Ovary (tissue), 9 donors: ENCODE data around the gene HLA-B. TPM values are rescaled to one million over a fixed set of nuclear protein-coding genes. Genes with fewer than 3 reads are reported as not detected.
"Not testable (repeated sequence)": the region's sequence is repeated elsewhere in the genome, so short reads cannot be mapped to it uniquely, and the experiment has no call there.

ENCODE experiments used
- DNase-seq, 5 donors: peaks; one replicate each; pipeline ENCODE4 v3.0.0-alpha.2; 2019 to 2020
- H3K27ac ChIP-seq, 2 donors: fragments of 200-600 bp; one replicate each; pipeline versions ENCODE4 v1.5.1 to v1.8.0; 2019 to 2022
- H3K27me3 ChIP-seq: fragments of 200-600 bp; one replicate; pipeline ENCODE4 v1.8.0; 2022
- H3K36me3 ChIP-seq: fragments of 200-600 bp; sonication (generic); one replicate; pipeline ENCODE4 v1.5.1; 2019
- H3K4me1 ChIP-seq: one replicate; pipeline ENCODE4 v1.8.1; 2013; ENCODE audit warnings: mild to moderate bottlenecking, moderate library complexity; ENCODE audit not compliant: insufficient read depth
- H3K4me3 ChIP-seq: fragments of 200-600 bp; sonication (generic); one replicate; pipeline ENCODE4 v1.5.1; 2017
- H3K9me3 ChIP-seq, 2 donors: fragments of 200-600 bp in 1 of 2; sonication (generic) in 1 of 2; one replicate each; pipeline versions ENCODE4 v1.5.1 to v1.8.1; 2013 to 2019; ENCODE audit warnings: mild to moderate bottlenecking in 1 of 2, moderate library complexity in 1 of 2
- CTCF ChIP-seq, 3 donors: fragments of 450-650 bp in 2 of 3; fragments of 200-600 bp in 1 of 3; IDR thresholded peaks; one replicate each; pipeline versions ENCODE4 v1.5.1 to v1.8.0; 2016 to 2022; ENCODE audit warnings: antibody characterized with exemption in 3 of 3, mild to moderate bottlenecking in 1 of 3
- EP300 ChIP-seq: sonication (generic); formaldehyde crosslinking; IDR thresholded peaks from one replicate; pipeline ENCODE4 v1.6.1; 2017; ENCODE audit warnings: antibody characterized with exemption
- POLR2A ChIP-seq: fragments of 450-650 bp; IDR thresholded peaks from one replicate; pipeline ENCODE4 v1.6.1; 2017; ENCODE audit warnings: antibody characterized with exemption, mild to moderate bottlenecking, moderate library complexity
- WGBS, 3 donors: extraction: QIAGEN DNeasy Blood & Tissue Kit in 1 of 3; methylation state at CpG; one replicate each; pipeline versions ENCODE4 v1.1.5 to v1.1.7; 2013 to 2017; 5-methylcytosine and 5-hydroxymethylcytosine counted together
- intact Hi-C, 4 donors: fragments of 100-400 bp; cut with DNase I; formaldehyde crosslinking; loops; one replicate each; pipeline versions ENCODE4 v1.11.0 to v1.15.1; 2022 to 2023
- polyA plus RNA-seq, 2 donors: library from polyadenylated mRNA; stranded (reverse); fragments of 200-250 nt in 1 of 2; fragments of 350-450 nt in 1 of 2; fragmentation: Illumina TruSeq in 1 of 2; extraction: RNeasy Lipid Tissue Mini Kit (QIAGEN cat#74804) in 1 of 2; gene quantifications; one replicate each; pipeline ENCODE4 v1.2.3, GENCODE V29; 2013 to 2014
- total RNA-seq, 7 donors: library from RNA; depleted of rRNA in 2 of 7; stranded (reverse); fragments of >200 nt in 2 of 7; fragmentation: NEBNext Ultra II Directional in 3 of 7; extraction: Animal tissue kit (Norgen Biotek cat#: 25700) in 3 of 7; gene quantifications; one replicate each; pipeline versions ENCODE4 v1.1.0 to v1.2.4, GENCODE V29; 2016 to 2023
- donor health status: DM: no; HTN: no; CAD: no; lungs with moderate emphysema.
- donor health status: DM: no; HTN: no; CAD: no.
- donor health status: Bipolar disorder and iron deficiency.
- donor health status: DM: yes; HTN: yes; CAD: no.
- donor health status: DM: no; HTN: no; CAD: no.
- donor health status: DM: yes; HTN: yes; CAD: no.

The HLA-B gene
- total and polyA plus RNA-seq, 9 donors, result 358 to 2,036 (median 530) TPM

GRCh38 chr6:31378062-31378720, 21.2 kb upstream of the HLA-B start:
- H3K27me3 ChIP-seq, result no peaks in the 10 kb centered on the region
- H3K4me3 ChIP-seq, result no peak overlapping the region
- 52 to 66% (median 54%) methylated on average over 9 of the region's 9 CpGs for WGBS, 3 donors
- H3K27ac ChIP-seq, result no peak overlapping the region
- TF ChIP-seq CTCF (IDR thresholded peaks at IDR 0.05), result no peak
- no peak for TF ChIP-seq EP300
- no peak for TF ChIP-seq POLR2A
- intact Hi-C loops, result no loop called here
- no peaks in the 10 kb centered on the region for H3K36me3 ChIP-seq
- DNase-seq, result no peak
- no peaks in the 10 kb centered on the region for H3K4me1 ChIP-seq
- H3K9me3 ChIP-seq, result no peaks in the 10 kb centered on the region

GRCh38 chr6:31377029-31377428, 20.1 kb upstream of the HLA-B start:
- Histone ChIP-seq H3K9me3 (no peaks in the 10 kb centered on the region), H3K27me3 (no peaks in the 10 kb centered on the region), H3K27ac (no peak overlapping the region), H3K4me1 (no peaks in the 10 kb centered on the region), H3K36me3 (no peaks in the 10 kb centered on the region), H3K4me3 (no peak overlapping the region)
- TF ChIP-seq EP300 (no peak), CTCF (IDR thresholded peaks at IDR 0.05) (no peak)
- 36 to 72% (median 51%) methylated on average over 2 to 4 of the region's 4 CpGs for WGBS, 3 donors
- intact Hi-C loops, result no loop called here
- no peak for DNase-seq

- Histone ChIP-seq H3K27ac (no peak overlapping the region), H3K36me3 (no peaks in the 10 kb centered on the region), H3K4me1 (no peaks in the 10 kb centered on the region), H3K9me3 (no peaks in the 10 kb centered on the region), H3K4me3 (no peak overlapping the region), H3K27me3 (no peaks in the 10 kb centered on the region)
- TF ChIP-seq CTCF (IDR thresholded peaks at IDR 0.05) (no peak), EP300 (no peak), POLR2A (no peak)
- DNase-seq, result no peak
- intact Hi-C loops, result no loop called here
These were observed 18.7 kb upstream of the HLA-B start for GRCh38 chr6:31375699-31376098.

GRCh38 chr6:31374118-31374517, 17.1 kb upstream of the HLA-B start:
- intact Hi-C loops, H3K27ac ChIP-seq, H3K4me3 ChIP-seq, H3K36me3 ChIP-seq, H3K27me3 ChIP-seq, H3K4me1 ChIP-seq, H3K9me3 ChIP-seq, DNase-seq: not testable (repeated sequence)
- WGBS, 3 donors, result 20 to 45% (median 31%) methylated on average over 5 to 8 of the region's 8 CpGs

- no peak overlapping the region for H3K4me3 ChIP-seq
- WGBS, 3 donors, result 56 to 61% (median 60%) methylated on average over 2 of the region's 2 CpGs
- no peak for DNase-seq
- intact Hi-C loops, result loop anchor here (2.0 to 10.0 kb wide), 4 partner anchors 171 to 232 kb away; partner anchors contain the start of gene PSORS1C2 (in 3 of the 4)
- TF ChIP-seq EP300 (no peak), CTCF (IDR thresholded peaks at IDR 0.05) (no peak), POLR2A (no peak)
- no peaks in the 10 kb centered on the region for H3K4me1 ChIP-seq
- H3K27me3 ChIP-seq, result no peaks in the 10 kb centered on the region
- no peaks in the 10 kb centered on the region for H3K9me3 ChIP-seq
- H3K27ac ChIP-seq, result no peak overlapping the region
- no peaks in the 10 kb centered on the region for H3K36me3 ChIP-seq
These were observed 11.5 kb upstream of the HLA-B start for GRCh38 chr6:31368461-31368860.
